ENCODE data around the gene IFFO2. TPM values are rescaled to one million over a fixed set of nuclear protein-coding genes. Genes with fewer than 3 reads are reported as not detected.

IFFO2 gene
- total RNA-seq, 3 donors from 2014 or later = 5.8 to 35.3 (median 34.4) TPM

DNA sequence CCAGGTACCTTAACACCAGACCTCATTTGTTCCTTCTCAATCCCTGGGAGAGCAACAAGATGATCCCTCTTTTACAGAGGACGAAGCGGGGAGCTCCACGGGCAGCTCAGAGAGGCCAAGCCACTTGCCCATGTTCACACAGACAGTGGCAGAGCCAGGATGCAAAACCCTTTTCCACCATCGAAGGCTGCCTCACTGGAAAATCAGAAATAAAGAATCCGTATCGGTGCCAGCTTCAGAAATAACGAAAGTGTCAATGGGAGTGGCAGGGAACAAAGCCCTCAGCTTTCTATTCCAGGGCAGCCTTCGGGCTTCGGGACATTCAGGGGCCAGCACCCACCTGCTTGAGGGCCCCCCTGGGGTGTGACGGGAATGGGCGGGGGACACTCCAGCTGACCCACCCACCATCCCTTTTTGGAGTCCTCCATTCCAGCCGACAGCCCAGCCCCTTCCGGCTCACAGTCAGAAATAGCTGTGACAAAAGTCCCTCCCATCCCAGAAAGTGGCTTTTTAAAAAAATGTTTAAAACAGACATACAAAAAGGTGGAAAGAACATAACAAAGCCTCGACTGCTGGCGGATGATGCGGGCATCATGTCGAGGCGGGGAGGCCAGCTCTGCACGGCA, 6.0 kb downstream of the IFFO2 start:
- Histone ChIP-seq H3K4me1 (peaks cover 20 to 22% of the 10 kb centered on the region in 2 donors), H3K27me3 (no peaks in the 10 kb centered on the region), H3K4me3 (peak overlapping the region; percentile 30 to 65 (median 36)), H3K9me3 (no peaks in the 10 kb centered on the region), H3K36me3 (no peaks in the 10 kb centered on the region), H3K27ac (peak overlapping the region; percentile 83 to 92)
- intact Hi-C loops (cut with DNase I; ENCODE audit: low total_unique reads) = no loop called here
- peak; percentile 21 for TF ChIP-seq POLR2A (IDR thresholded peaks at IDR 0.05)
- TF ChIP-seq POLR2AphosphoS5 (IDR thresholded peaks at IDR 0.05) = peak in 2 of 3 donors; percentile 12 to 49
- TF ChIP-seq, protein P1, sequence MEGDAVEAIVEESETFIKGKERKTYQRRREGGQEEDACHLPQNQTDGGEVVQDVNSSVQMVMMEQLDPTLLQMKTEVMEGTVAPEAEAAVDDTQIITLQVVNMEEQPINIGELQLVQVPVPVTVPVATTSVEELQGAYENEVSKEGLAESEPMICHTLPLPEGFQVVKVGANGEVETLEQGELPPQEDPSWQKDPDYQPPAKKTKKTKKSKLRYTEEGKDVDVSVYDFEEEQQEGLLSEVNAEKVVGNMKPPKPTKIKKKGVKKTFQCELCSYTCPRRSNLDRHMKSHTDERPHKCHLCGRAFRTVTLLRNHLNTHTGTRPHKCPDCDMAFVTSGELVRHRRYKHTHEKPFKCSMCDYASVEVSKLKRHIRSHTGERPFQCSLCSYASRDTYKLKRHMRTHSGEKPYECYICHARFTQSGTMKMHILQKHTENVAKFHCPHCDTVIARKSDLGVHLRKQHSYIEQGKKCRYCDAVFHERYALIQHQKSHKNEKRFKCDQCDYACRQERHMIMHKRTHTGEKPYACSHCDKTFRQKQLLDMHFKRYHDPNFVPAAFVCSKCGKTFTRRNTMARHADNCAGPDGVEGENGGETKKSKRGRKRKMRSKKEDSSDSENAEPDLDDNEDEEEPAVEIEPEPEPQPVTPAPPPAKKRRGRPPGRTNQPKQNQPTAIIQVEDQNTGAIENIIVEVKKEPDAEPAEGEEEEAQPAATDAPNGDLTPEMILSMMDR (IDR thresholded peaks at IDR 0.05) = no peak
- DNase-seq (ENCODE audit: low spot score in 2 of 2) = peak in 1 of 2 donors; percentile 74

DNA sequence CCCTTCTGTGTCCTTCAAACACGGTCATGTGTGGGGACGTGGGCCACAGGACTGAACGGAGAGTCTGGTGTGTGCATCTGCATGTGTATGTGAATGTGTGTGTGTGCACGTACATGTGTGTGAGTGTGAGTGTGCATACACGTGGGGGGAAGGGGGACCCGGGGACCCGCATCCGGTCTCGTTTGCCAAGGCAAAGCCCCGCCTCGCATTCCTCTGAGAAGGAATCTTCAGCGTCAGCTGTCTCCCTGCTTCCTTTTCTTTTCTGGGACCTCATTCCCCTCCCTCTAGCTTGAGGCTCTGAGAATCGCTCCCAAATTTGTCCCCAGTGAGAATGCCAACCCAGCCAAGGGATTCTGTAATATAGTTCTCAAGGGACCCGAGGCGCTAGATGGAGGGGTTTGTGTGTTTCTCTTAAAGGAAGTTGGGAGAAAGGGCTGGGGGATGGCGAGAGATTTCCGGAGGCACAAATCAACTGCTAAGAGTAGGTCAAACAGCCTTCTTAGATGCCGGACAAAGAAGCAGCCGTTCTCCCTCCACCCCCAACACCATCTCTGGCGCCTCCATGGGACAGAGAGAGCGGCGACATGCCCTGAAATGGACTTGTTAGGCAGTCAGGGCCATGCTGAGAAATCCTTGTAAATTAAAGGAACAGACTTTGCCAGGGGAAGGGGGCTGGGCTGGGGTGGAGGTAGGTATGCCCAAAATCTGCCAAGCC, 6.6 kb downstream of the IFFO2 start:
- TF ChIP-seq POLR2A (IDR thresholded peaks at IDR 0.05) (no peak), POLR2AphosphoS5 (IDR thresholded peaks at IDR 0.05) (peak in 1 of 3 donors; percentile 56)
- TF ChIP-seq, protein P1 (IDR thresholded peaks at IDR 0.05) = no peak
- Histone ChIP-seq H3K4me1 (peaks cover 21 to 27% of the 10 kb centered on the region in 2 donors), H3K4me3 (peak overlapping the region; percentile 30 to 65 (median 36)), H3K36me3 (no peaks in the 10 kb centered on the region), H3K27me3 (no peaks in the 10 kb centered on the region), H3K27ac (peak overlapping the region; percentile 83 to 92), H3K9me3 (no peaks in the 10 kb centered on the region)
- intact Hi-C loops (cut with DNase I; ENCODE audit: low total_unique reads) = no loop called here
- DNase-seq (ENCODE audit: low spot score in 2 of 2) = peak in 1 of 2 donors; percentile 61

DNA sequence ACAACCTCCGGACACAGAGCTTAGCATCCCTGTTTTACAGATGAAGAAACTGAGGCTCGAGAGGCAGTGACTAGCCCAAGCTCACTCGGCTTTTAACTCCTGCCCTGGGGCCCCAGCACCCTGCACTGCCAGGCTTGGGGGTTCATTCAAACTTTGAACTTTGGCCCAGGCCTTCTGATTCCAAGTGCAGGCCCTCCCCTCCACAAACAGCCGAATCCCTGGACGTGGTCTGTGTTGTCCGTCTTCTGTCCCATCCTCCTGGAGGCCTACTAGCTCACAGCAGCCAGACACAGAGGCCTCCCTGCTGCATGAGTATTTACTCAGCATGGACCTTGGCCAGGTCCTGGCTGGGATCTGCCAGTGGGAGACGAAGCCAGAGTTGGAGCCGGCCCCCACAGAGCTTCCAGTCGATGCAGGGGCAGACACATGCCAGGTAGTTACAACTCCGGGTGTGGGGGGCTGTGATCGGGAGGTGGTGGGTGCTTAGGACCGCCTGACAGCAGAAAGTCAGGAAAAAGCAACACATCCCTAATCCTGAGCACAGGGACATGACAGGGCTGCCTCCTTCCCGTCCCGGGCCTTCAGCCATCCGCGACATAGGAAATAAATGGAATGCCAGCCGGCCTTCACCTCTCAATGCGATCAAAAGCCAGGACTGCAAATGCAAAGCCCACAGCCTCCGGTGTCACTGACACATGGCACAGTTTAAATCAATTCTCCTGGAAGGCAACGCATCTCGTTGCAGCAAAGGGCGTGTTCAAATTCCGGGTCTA, 7.4 kb downstream of the IFFO2 start:
- peak overlapping the region; percentile 30 to 65 (median 36) for H3K4me3 ChIP-seq
- TF ChIP-seq POLR2A (IDR thresholded peaks at IDR 0.05) = no peak
- TF ChIP-seq POLR2AphosphoS5 (IDR thresholded peaks at IDR 0.05) = no peak
- DNase-seq (ENCODE audit: low spot score in 2 of 2) = peak in 1 of 2 donors; percentile 58
- H3K27ac ChIP-seq = peak overlapping the region; percentile 83 to 92
- no peaks in the 10 kb centered on the region for H3K36me3 ChIP-seq
- no peaks in the 10 kb centered on the region for H3K27me3 ChIP-seq
- intact Hi-C loops (cut with DNase I; ENCODE audit: low total_unique reads) = no loop called here
- no peaks in the 10 kb centered on the region for H3K9me3 ChIP-seq
- H3K4me1 ChIP-seq = peaks cover 14 to 28% of the 10 kb centered on the region in 2 donors

- intact Hi-C loops (cut with DNase I; ENCODE audit: low total_unique reads) = no loop called here
- DNase-seq (ENCODE audit: low spot score in 2 of 2) = peak in 1 of 2 donors; percentile 87
These were observed 8.2 kb downstream of the IFFO2 start for GRCh38 chr1:18948048-18948912.

More at GRCh38 chr1:18948048-18948912, 8.2 kb downstream of the IFFO2 start:
- Histone ChIP-seq H3K27ac (peak overlapping the region; percentile 83 to 92), H3K4me3 (peak overlapping the region in 1 of 3 donors; percentile 65), H3K4me1 (peaks cover 11 to 28% of the 10 kb centered on the region in 2 donors), H3K27me3 (no peaks in the 10 kb centered on the region), H3K9me3 (no peaks in the 10 kb centered on the region), H3K36me3 (no peaks in the 10 kb centered on the region)
- TF ChIP-seq, protein P1 (IDR thresholded peaks at IDR 0.05) = no peak
- TF ChIP-seq POLR2AphosphoS5 (IDR thresholded peaks at IDR 0.05) = no peak
- TF ChIP-seq POLR2A (IDR thresholded peaks at IDR 0.05) = no peak
